Putamen (tissue), 1 donor: Measurements from ENCODE around the gene RPUSD4.

Source experiments
- DNase-seq: peaks from one replicate; pipeline ENCODE4 v3.0.0-alpha.2; 2016; ENCODE audit warnings: low spot score

Gene RPUSD4

DNA sequence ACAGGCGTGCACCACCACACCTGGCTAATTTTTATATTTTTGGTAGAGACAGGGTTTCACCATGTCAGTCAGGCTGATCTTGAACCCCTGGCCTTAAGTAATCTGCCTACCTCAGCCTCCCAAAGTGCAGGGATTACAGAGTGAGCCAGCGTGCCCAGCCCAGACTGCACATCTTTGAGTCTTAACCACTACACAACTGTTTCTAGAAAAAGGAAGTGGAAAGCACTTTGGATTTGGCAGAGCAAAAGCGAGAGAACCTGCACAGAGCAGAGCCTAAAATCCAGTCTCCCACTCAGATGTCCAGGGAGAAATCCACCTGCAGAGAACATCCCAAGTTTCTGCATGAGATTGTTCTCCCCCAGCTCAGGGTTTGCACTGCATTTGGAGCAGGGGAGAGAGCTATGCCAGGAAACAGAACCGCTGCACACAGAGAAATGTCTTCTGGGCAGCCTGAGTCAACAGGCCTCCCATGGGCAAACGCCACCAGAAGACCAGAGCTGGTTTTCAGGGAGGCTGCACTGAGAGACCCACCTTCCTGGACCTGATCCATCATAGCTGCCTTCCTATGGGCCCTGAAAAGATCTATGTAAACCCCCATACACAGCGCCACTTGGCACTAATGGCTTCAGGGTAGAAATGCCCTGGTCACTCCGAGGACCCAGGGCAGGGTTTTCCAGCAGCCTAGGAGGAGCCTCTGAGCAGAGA lies 54.0 kb downstream of the RPUSD4 start:
- DNase-seq, result no peak

DNA sequence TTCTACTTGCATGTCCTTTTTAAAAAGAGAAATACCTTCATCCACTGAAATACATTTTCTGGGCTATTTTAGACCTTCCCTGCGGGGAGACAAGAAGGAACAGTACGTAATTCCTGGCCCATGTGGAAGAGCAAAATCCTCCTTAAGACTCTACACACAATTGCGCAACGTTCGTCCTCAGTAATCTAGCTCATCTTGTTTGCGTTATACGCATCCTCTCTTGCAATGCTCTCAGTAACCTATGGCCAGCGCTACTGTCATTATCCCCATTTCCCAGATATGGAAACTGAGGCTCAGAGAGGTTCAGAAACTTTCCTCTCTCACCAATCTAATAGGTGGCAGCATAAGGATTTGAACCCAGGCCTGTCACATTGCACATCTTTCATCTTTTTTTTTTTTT lies 54.6 kb downstream of the RPUSD4 start:
- no peak for DNase-seq

DNA sequence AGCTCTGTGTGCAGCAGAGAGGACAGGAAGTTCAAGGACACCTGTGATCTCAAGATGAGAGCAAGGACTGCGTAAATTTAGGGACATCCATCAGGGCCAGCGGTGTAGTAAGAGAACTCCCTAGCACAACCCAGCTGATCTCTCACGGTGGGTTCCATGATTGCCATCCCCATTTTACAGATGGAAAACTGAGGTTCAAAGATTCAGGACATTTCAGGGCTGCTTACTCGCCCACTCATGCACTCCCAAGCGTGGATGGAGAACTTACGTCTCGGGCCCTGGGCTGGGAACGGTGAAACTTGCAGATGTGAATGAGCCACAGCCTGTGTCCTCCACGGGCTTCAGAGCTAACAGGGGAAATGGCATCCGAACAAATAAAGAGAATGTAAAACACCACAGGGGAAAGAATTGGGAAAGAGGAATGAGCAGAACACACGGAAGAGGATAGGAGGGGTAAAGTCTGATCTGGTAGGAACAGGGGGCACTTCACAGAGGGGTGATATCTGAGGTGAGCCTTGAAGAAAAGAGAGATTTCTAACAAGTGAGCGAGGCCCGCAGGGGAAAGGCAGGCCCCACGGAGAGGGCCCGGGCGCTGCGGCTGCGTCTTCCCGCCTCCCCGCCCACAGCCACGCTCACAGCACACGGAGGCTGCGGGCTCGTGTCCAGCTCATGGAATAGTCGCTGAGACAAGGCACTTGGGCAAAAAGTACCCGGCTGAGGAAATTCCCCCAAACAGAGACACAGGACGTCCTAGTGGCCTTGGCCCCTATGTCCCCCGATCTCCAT lies 55.9 kb downstream of the RPUSD4 start:
- DNase-seq, result no peak

DNA sequence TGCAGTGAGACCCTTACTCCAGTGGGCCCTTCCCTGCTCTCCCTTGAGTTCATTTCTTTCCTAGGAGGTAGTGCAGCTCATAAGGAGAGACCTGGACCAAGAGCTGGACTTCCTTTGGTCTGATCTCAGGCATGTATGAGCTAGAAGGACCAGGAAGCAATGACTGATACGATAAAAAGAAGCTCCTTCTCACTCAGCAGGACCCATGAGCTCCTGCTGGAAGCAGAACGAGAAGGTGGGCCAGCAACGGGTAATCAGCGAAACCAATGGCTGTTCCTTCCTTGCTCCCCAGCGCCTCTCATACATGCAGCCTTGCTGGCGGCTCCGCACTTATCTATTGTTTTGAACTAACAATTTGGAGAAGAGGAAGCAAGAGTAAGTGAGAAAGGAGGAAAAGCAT lies 56.8 kb downstream of the RPUSD4 start:
- DNase-seq, result no peak

DNA sequence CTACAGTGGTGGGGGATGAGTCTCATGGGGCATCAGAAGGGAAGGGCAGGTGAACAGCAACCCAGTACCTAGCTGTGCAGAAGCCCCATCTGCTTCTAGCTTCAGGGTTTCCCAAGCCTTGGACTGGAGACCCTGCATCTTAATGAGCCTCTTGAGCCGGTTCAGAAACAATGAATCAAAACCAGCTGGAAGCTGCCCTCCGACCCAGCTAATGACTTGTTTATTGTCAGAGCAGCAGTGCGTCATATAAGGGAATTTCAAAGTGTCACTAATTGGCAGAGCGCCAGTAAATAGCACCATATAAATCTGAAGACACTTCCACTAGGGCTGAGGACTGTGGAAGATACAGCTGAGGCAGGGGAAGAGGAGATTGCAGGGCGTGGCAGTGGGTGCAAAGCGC lies 57.5 kb downstream of the RPUSD4 start:
- no peak for DNase-seq

DNA sequence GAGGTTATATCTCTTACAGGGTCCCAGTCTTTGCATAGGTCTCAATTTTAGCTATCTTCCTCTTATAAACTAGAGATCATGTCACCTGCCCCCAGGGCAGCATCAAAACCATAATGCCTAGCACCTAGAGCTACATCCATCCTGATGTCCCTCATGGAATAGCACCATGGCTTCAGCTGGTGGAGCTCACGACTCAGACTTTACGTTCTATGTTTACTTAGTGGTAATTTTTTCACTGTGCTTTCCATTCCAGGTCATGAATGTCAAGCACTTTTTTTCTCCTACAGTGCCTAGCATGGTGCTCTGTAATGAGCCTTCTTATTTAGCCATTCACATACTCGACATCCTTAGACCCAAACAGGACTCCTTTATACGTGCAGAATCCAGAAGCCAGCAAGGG lies 58.4 kb downstream of the RPUSD4 start:
- no peak for DNase-seq

DNA sequence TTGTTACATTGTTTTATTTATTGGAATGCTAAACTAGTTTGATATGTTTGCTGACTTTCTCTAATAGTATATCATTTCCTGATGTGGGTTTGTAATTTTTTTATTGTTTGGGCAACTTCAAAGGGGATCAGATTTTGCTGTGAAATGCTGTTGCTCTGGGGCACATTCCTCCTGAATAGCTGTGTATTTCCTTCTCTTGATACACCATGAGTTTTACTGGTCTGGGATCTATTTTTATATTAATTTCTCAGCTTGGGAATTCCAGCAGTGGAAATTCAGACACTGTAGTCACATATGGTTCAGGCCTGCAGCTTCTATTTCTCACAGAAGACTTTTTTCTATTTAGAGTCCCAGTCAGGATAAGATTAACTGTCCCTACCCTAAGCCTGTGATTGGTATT lies 58.9 kb downstream of the RPUSD4 start:
- DNase-seq, result no peak

DNA sequence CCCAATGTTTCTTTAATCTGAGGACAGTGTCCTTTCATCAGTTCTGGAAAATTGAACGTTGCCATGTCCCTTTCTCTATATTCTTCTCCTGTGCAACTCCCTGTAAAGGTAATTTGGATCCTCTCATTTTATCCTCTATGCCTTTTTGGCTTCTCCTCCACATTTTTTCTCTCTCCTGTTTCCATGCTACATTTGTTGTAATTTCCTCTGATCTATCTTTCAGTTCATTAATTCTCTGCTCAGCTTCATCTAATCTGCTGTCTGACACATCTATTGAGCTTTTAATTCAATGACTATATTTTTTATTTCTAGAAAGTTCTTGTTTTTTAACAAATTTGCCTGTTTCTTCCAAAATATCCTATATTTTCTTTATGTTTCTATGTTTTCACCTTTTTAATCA lies 59.3 kb downstream of the RPUSD4 start:
- DNase-seq, result no peak
